COLO829 (cell line): ENCODE results near the gene TECTA.
A peak's percentile ranks its signal among the peaks of the same experiment; 100 is the strongest.

Experiments
- DNase-seq: peaks from one replicate; pipeline ENCODE4 v3.0.0; 2012; ENCODE audit warnings: low spot score

Gene TECTA

GRCh38 chr11:121188776-121189175, 87.7 kb downstream of the TECTA start:
- DNase-seq, result no peak

- no peak for DNase-seq
Measured at GRCh38 chr11:121191818-121192217, 90.8 kb downstream of the TECTA start.

GRCh38 chr11:121194731-121195596, 93.9 kb downstream of the TECTA start:
- DNase-seq, result peak; percentile 47

GRCh38 chr11:121198491-121198890, 97.4 kb downstream of the TECTA start:
- no peak for DNase-seq

- DNase-seq, result no peak
Measured at GRCh38 chr11:121199516-121199915, 98.5 kb downstream of the TECTA start.

GRCh38 chr11:121206810-121207209, 105.8 kb downstream of the TECTA start:
- no peak for DNase-seq

GRCh38 chr11:121207485-121208115, 106.6 kb downstream of the TECTA start:
- no peak for DNase-seq

GRCh38 chr11:121210445-121211080, 109.5 kb downstream of the TECTA start:
- DNase-seq, result no peak

- no peak for DNase-seq
Measured at GRCh38 chr11:121211626-121212025, 110.6 kb downstream of the TECTA start.

GRCh38 chr11:121212536-121213361, 111.7 kb downstream of the TECTA start:
- no peak for DNase-seq

GRCh38 chr11:121213362-121213893, 112.4 kb downstream of the TECTA start:
- no peak for DNase-seq

GRCh38 chr11:121214861-121215260, 113.8 kb downstream of the TECTA start:
- no peak for DNase-seq

GRCh38 chr11:121221496-121222200, 120.6 kb downstream of the TECTA start:
- no peak for DNase-seq

- DNase-seq, result no peak
Measured at GRCh38 chr11:121223161-121223560, 122.1 kb downstream of the TECTA start.

GRCh38 chr11:121225382-121225781, 124.3 kb downstream of the TECTA start:
- DNase-seq, result no peak

- no peak for DNase-seq
Measured at GRCh38 chr11:121226415-121227263, 125.6 kb downstream of the TECTA start.

- DNase-seq, result no peak
Measured at GRCh38 chr11:121228851-121229250, 127.8 kb downstream of the TECTA start.

GRCh38 chr11:121229495-121230215, 128.6 kb downstream of the TECTA start:
- no peak for DNase-seq

- DNase-seq, result no peak
Measured at GRCh38 chr11:121231576-121232278, 130.7 kb downstream of the TECTA start.
